Activated T-cell treated with anti-CD3 and anti-CD28 coated beads, Interleukin-2, amount 50 U/mL, for 1 hour (primary cell): ENCODE data around the gene FANCF.

Source experiments
- DNase-seq: peaks from one replicate; pipeline ENCODE4 v3.0.0-alpha.2; 2020

FANCF gene

GRCh38 chr11:22624742-22625447 lies 728 bp downstream of the FANCF start:
- DNase-seq: no peak

- DNase-seq: no peak
Measured at GRCh38 chr11:22617868-22618267, 7.8 kb downstream of the FANCF start.

GRCh38 chr11:22603933-22604332 lies 21.7 kb downstream of the FANCF start:
- no peak for DNase-seq

- DNase-seq: no peak
Measured at GRCh38 chr11:22602504-22602903, 23.1 kb downstream of the FANCF start.

GRCh38 chr11:22599458-22599857 lies 26.2 kb downstream of the FANCF start:
- DNase-seq: no peak

GRCh38 chr11:22597062-22597461 lies 28.6 kb downstream of the FANCF start:
- no peak for DNase-seq

- no peak for DNase-seq
Measured at GRCh38 chr11:22584976-22585375, 40.6 kb downstream of the FANCF start.

- no peak for DNase-seq
Measured at GRCh38 chr11:22583963-22584492, 41.6 kb downstream of the FANCF start.

- DNase-seq: no peak
Measured at GRCh38 chr11:22582151-22582410, 43.5 kb downstream of the FANCF start.

GRCh38 chr11:22581354-22582150 lies 44.1 kb downstream of the FANCF start:
- no peak for DNase-seq

GRCh38 chr11:22577854-22578253 lies 47.8 kb downstream of the FANCF start:
- no peak for DNase-seq
